ENCODE results near the gene CDC37L1. TPM values are rescaled to one million over a fixed set of nuclear protein-coding genes. Genes with fewer than 3 reads are reported as not detected.
"Not testable (repeated sequence)": the region's sequence is repeated elsewhere in the genome, so short reads cannot be mapped to it uniquely, and the experiment has no call there.

Gene CDC37L1
- total RNA-seq, 1 experiment from 2014 or later, result 19.1 TPM

GRCh38 chr9:4750023-4750673, 70.8 kb downstream of the CDC37L1 start:
- DNase-seq (ENCODE audit: low read depth), result peak; percentile 40

DNA sequence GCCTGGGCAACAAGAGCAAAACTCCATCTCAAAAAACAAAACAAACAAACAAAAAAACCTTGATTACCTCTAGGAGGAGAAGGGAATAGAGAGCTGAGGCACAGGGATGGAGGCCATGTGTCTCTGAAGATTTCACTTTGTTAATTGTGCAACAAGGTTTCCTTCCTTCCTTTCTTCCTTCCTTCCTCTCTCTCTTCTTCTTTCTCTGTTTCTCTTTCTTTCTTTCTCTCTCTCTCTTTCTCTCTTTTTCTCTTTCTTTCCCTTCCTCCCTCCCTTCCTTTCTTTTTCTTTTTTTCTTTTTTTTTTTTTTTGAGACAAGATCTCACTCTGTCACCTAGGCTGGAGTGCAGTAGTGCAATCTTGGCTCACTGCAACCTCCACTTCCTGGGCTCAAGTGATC, 75.2 kb downstream of the CDC37L1 start:
- not testable (repeated sequence) for DNase-seq (ENCODE audit: low read depth)

DNA sequence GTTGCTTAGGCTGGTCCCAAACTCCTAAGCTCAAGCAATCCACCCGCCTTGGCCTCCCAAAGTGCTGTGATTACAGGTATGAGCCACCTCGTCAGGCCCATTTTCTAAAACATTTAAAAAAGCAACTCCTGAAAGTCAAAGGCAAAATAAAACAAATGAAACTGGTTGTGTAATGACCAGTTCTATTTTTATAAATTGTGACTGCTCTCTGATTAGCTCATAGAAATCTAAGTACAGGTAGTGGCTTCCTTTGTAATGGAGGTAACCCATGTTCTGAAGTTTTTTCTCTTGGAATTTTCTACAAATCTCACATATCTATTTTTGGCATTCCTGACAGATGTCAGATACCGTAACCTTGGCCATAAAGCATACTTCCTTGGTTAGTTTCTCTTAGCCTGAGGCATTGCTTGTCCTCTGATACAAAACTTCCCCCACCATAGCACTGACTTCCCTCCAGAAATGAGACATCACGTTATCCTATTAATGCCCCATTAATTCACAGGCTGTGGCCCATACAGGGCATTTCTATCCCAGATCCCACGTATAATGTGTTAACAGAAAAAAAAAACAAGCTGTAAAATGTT, 75.7 kb downstream of the CDC37L1 start:
- no peak for DNase-seq (ENCODE audit: low read depth)

GRCh38 chr9:4756420-4756819, 77.1 kb downstream of the CDC37L1 start:
- DNase-seq (ENCODE audit: low read depth), result no peak

Other genes with a start within 250 kb of the CDC37L1 start
- 3.7 and 6.2 TPM in 2 replicates for gene SLC1A1, start 189.1 kb upstream of the CDC37L1 start, total RNA-seq (2014; rRNA removed)
- 7.2 and 8.1 TPM in 2 replicates for gene PLPP6, start 17.3 kb upstream of the CDC37L1 start, total RNA-seq (2014; rRNA removed)
- gene SPATA6L, start 13.1 kb upstream of the CDC37L1 start, total RNA-seq (2014; rRNA removed), result 0.19 TPM in 1 of 2 replicates, not detected in the other
- gene AK3, start 61.6 kb downstream of the CDC37L1 start, total RNA-seq (2014; rRNA removed), result 69.3 and 85.5 TPM in 2 replicates
- 9.7 and 15.0 TPM in 2 replicates for gene RCL1, start 113.4 kb downstream of the CDC37L1 start, total RNA-seq (2014; rRNA removed)

Measured in LHCN-M2 (cell line).